Adipose tissue (tissue), 3 donors: ENCODE data around the gene ARHGAP4. TPM values are rescaled to one million over a fixed set of nuclear protein-coding genes. Genes with fewer than 3 reads are reported as not detected.

Experiments
- H3K27ac ChIP-seq: one replicate; pipeline ENCODE4 v1.5.1; 2013; ENCODE audit warnings: low read depth, low read length
- WGBS, 3 donors: extraction: QIAGEN DNeasy Blood & Tissue Kit; methylation state at CpG; one replicate each; pipeline ENCODE4 v1.1.7; 2013; 5-methylcytosine and 5-hydroxymethylcytosine counted together
- polyA plus RNA-seq, 3 donors: library from polyadenylated mRNA; stranded (reverse); fragments of 200-250 nt; gene quantifications; one replicate each; pipeline ENCODE4 v1.2.3, GENCODE V29; 2013
- donor health status: healthy with polysubstance abuse.
- donor health status: Bipolar disorder and iron deficiency.
- donor health status: healthy.

The ARHGAP4 gene
- polyA plus RNA-seq, 3 donors: 9.9 to 106 (median 43.6) TPM

- H3K27ac ChIP-seq: no peak overlapping the region
- 45 to 78% (median 72%) methylated on average over 15 to 30 of the region's 30 CpGs for WGBS, 3 donors
Observed at GRCh38 chrX:153948847-153949805, 23.1 kb upstream of the ARHGAP4 start.

GRCh38 chrX:153948002-153948466, 22.0 kb upstream of the ARHGAP4 start:
- WGBS, 3 donors: 53 to 66% (median 57%) methylated on average over 2 to 10 of the region's 10 CpGs

GRCh38 chrX:153947009-153947769, 21.1 kb upstream of the ARHGAP4 start:
- no peak overlapping the region for H3K27ac ChIP-seq
- 33 to 50% (median 37%) methylated on average over 17 to 19 of the region's 19 CpGs for WGBS, 3 donors

More at GRCh38 chrX:153948002-153948466, 22.0 kb upstream of the ARHGAP4 start:
- no peak overlapping the region for H3K27ac ChIP-seq

GRCh38 chrX:153945956-153946943, 20.2 kb upstream of the ARHGAP4 start:
- no peak overlapping the region for H3K27ac ChIP-seq
- 83 to 86% (median 84%) methylated on average over 17 to 24 of the region's 24 CpGs for WGBS, 3 donors

DNA sequence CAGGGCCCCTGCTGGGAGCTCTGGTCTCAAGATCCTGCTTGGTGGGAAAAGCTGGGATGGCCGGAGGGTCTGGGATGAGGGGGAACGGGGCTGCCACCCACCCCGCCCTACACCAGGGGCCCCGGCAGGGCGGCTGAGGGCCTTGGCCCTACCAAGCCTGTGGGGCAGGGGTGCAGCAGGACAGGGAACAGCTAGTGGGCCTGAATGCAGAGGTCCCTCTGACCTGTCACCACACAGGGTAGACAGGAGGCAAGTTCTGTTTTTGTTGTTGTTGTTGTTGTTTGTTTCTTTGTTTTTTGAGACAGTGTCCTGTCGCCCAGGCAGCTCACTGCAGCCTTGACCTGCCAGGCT, 18.7 kb upstream of the ARHGAP4 start:
- H3K27ac ChIP-seq: no peak overlapping the region
- WGBS, 3 donors: 40 to 66% (median 50%) methylated on average over 2 to 6 of the region's 6 CpGs

GRCh38 chrX:153944140-153944799, 18.2 kb upstream of the ARHGAP4 start, which contains the start of gene RENBP:
Gene RENBP, minus strand, starts transcription at chrX:153944643. Its CDS starts 33 bp downstream, at chrX:153944610.
- 20 to 26% (median 20%) methylated on average over 21 to 31 of the region's 31 CpGs for WGBS, 3 donors
- no peak within 1 kb of the TSS for H3K27ac ChIP-seq

GRCh38 chrX:153941336-153942252, 15.5 kb upstream of the ARHGAP4 start:
- no peak overlapping the region for H3K27ac ChIP-seq
- 27 to 71% (median 28%) methylated on average over 15 to 23 of the region's 23 CpGs for WGBS, 3 donors

GRCh38 chrX:153939573-153939972, 13.5 kb upstream of the ARHGAP4 start:
- 63 to 82% (median 67%) methylated on average over 7 of the region's 7 CpGs for WGBS, 3 donors
- no peak overlapping the region for H3K27ac ChIP-seq

DNA sequence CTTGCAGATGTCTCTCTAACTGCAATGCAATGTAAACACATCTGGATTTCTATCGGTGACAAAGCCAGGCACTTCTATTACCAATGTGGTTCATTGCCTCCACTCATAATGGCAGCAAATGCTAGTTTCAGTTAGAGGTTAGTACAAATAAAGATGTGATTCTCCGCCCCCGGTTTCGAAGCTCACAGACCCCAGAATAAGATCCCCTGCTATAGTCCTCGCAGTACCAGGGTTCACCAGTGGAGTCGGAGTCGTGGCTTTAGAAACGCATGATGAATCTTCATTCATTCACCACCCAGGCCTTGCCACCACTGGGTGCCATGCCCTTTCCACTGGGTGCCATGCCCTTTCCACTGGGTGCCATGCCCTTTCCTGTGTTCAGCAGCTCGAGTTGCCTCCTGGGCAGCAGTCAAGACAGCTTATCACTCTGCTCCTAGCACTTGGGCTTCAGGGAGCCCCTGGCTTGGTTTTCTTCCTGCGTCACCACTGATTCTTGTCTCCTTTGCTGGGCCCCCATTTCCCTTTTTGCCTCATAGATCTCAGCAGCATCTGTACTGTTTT, 12.2 kb upstream of the ARHGAP4 start:
- WGBS, 3 donors: 77 to 83% (median 78%) methylated on average over 10 of the region's 10 CpGs
- no peak overlapping the region for H3K27ac ChIP-seq

- 89 to 95% (median 94%) methylated on average over 3 of the region's 3 CpGs for WGBS, 3 donors
- H3K27ac ChIP-seq: no peak overlapping the region
Observed at GRCh38 chrX:153937056-153937455, 11.0 kb upstream of the ARHGAP4 start.

DNA sequence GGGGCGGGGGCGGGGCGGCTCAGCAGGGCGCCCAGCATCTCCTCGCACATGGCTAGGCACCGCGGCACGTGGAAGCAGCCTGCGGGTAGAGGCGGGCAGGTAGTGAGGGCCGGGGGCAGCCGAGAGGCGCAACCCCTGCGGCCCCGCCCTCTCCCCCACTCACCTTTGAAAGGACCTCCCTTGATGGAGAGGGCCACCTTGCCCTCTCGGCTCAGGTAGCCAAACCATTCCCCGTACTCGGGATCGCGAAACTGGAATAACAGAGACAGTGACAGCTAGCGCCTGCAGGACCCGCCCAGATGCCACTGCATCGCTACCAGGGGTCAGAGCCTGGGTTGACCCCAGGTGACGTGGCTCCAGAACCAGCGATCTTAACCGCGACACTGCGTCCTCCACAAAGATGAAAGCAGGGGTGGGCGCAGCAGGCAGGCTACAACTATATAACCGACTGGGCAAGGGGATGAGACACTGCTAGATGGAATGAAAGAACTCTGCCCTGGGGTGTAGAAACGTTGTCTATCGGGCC, 9.3 kb upstream of the ARHGAP4 start:
- H3K27ac ChIP-seq: no peak overlapping the region
- 16 to 25% (median 18%) methylated on average over 14 to 30 of the region's 32 CpGs for WGBS, 3 donors

DNA sequence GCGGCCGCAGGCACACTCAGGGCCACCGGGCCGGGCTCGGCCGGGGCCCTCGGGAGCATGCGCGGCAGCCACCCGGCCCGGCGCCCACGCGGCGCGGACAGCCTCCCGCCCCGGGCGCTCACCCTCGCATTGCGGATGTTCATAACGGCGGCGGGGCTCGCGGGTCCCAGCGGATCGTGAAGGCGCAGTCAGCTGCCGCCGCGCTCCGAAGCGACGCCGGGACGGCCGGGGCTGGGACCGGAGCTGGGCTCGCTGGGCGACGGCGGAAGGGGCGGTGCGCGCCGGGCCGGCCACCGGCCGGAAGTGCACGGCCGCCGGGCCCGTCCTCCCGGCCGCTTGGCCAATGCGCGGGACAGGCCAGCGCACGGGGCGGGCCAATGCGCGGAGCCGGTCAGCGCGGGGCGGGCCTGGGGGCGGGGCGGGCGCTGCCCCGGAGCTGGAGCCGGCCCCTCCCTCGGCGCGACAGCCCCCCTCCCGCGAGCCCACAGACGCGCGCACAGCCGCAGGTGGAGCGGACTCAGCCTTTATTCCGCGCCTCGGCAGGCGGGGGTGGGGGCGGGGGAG, 8.8 kb upstream of the ARHGAP4 start, which contains the start of gene NAA10:
NAA10 (minus strand) TSS at position 276 of the 564 bp plus-strand sequence; CDS start at position 143, 133 bp downstream.
- WGBS, 3 donors: 0 to 11% (median 0%) methylated on average over 7 to 81 of the region's 87 CpGs
- H3K27ac ChIP-seq: no peak within 1 kb of the TSS

DNA sequence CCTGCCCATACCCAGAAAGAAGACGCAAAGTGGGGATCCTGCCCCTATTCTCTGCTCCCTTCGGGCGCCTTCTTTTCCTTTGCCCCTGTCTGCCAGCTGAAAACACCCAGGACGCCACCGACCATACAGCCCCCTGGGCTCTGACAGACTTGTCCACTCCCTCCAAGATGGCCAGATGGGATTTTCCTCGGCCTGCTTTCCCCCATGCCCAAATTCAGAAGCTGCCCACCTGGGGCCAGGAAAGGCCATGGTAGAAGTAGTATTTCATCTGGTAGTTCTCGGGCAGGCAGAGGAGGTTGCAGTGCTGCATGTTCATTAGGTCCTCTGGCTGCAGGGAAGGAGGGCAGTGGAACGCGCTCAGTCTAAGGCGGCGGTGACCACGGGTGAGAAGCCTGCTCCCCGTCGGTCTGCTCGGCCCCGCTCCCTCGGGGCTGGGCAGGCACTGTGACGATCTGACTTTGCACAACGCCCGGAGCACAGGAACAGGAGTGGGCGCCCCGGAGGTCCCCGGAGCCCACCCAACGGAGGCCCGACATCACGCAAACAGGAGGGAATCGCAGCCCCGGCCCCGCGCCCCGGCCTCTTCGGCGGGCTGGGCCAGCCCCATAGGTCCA, 8.2 kb upstream of the ARHGAP4 start:
- 4 to 23% (median 7%) methylated on average over 17 to 33 of the region's 33 CpGs for WGBS, 3 donors
- H3K27ac ChIP-seq: no peak overlapping the region

DNA sequence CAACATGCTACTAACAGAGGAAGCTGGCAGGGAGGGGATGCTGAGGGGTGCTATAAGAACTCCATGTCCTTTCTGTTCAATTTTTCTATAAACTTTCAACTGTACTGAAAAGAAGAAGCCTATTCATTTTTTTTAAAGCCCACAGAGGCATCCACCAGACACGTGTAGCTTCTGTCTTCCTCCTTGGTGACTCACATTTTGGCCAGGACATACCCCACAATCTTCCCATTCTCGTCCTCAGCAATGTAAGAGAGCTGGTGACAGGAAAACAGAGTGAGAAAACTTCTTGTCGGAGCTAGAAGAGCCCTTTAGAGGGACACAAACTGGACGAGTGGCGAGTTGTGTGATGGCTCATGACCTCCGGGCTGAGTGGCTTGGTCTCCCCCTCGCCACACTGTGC, 7.7 kb upstream of the ARHGAP4 start:
- WGBS, 3 donors: 32 to 44% (median 33%) methylated on average over 7 of the region's 7 CpGs
- H3K27ac ChIP-seq: no peak overlapping the region

- WGBS, 3 donors: 90 to 92% (median 91%) methylated on average over 12 to 13 of the region's 13 CpGs
- no peak overlapping the region for H3K27ac ChIP-seq
Observed at GRCh38 chrX:153932220-153932915, 6.3 kb upstream of the ARHGAP4 start.
